ENCODE data around the gene OPCML. TPM values are rescaled to one million over a fixed set of nuclear protein-coding genes. Genes with fewer than 3 reads are reported as not detected.

OPCML gene
- total RNA-seq, 3 donors from 2014 or later, result not detected

DNA sequence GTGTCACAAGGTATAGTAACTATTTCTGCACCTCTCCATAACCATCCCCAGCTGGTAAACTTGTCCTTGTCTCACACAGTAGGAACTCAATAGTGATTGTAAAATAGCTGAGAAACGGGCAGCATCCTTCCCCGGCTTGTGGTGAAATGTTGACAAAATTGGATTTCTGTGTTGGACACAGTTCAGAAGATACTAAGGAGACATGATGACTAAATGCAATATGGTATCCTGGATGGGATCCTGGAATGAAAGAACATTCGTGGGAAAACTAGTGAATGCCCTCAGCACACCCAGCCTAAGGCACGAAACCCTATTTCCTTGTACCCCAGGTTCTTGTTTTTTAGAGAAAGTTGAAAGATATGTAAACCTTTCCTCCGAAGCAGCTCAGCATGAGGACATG is 18.8 kb upstream of the OPCML start:
- no peaks in the 10 kb centered on the region for H3K4me1 Mint-ChIP-seq (ENCODE audit: low read depth)

DNA sequence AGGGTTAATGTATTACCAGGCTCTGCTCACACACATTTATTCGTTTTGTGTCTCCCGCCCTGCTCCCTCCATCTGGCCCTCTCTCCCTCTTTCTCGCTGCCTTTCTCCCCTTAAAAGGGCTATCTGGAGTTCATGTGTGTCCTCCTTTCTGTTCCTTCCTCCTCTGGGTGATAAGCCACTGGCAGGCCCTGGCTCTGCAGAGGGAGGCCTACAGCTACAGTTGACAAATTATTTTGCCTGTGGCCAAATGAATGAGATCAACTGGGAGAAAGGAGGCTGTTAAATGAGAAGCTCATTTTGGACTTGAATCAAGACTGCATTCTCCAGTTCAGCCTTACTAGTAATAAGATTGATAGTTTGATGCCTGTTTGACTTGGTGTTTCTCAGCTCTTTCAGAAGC is 17.5 kb upstream of the OPCML start:
- Mint-ChIP-seq H3K9me3 (no peaks in the 10 kb centered on the region), H3K4me1 (ENCODE audit: low read depth) (no peaks in the 10 kb centered on the region), H3K36me3 (ENCODE audit: insufficient read depth) (no peaks in the 10 kb centered on the region), H3K27me3 (ENCODE audit: low read depth) (no peaks in the 10 kb centered on the region), H3K4me3 (no peak overlapping the region)
- no peak for ATAC-seq
- no peak for DNase-seq

More for the DNA sequence above, 18.8 kb upstream of the OPCML start:
- Mint-ChIP-seq H3K36me3 (ENCODE audit: insufficient read depth) (no peaks in the 10 kb centered on the region), H3K27me3 (ENCODE audit: low read depth) (no peaks in the 10 kb centered on the region), H3K4me3 (no peak overlapping the region), H3K9me3 (no peaks in the 10 kb centered on the region)
- DNase-seq (no peak), ATAC-seq (no peak)

GRCh38 chr11:133548641-133549040 is 16.3 kb upstream of the OPCML start:
- ATAC-seq (no peak), DNase-seq (no peak)
- no peaks in the 10 kb centered on the region for H3K4me1 Mint-ChIP-seq (ENCODE audit: low read depth)
- H3K27me3 Mint-ChIP-seq (ENCODE audit: low read depth), result no peaks in the 10 kb centered on the region
- H3K4me3 Mint-ChIP-seq, result no peak overlapping the region
- no peaks in the 10 kb centered on the region for H3K9me3 Mint-ChIP-seq
- H3K36me3 Mint-ChIP-seq (ENCODE audit: insufficient read depth), result no peaks in the 10 kb centered on the region

DNA sequence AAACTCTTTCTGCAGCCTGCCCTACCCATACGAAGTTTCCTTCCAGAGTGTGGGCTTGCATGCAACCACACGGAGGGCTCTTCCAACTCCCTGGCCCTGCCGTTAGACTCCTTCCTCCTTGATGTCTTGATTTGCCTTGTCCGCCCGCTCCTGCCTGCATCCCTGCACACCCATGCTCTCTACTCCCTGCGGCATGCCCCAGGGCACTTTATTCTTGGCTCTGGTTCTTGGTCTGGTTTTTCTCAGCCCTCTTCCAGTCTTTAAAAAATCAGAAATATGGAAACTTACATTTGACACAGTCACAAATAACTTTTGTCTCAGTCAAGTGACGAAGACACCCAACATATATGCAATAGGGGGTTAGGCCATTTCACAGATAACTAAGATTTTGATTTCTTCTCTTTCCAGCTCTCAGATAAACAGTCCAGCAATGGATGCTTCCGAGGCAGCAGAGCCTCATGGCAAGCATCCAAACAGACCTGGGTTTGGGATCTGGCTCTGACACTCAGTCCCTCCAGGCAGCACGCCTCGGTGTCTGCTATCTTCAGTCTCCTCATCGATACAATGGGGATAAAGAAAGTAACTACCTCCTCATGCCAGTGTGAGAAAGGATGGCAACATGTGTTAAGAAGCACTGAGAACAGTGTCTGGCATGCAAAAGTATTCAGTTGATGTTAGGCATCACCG is 15.7 kb upstream of the OPCML start:
- ATAC-seq, result no peak
- H3K36me3 Mint-ChIP-seq (ENCODE audit: insufficient read depth), result no peaks in the 10 kb centered on the region
- H3K27me3 Mint-ChIP-seq (ENCODE audit: low read depth), result no peaks in the 10 kb centered on the region
- no peaks in the 10 kb centered on the region for H3K4me1 Mint-ChIP-seq (ENCODE audit: low read depth)
- no peak for DNase-seq
- H3K9me3 Mint-ChIP-seq, result no peaks in the 10 kb centered on the region
- H3K4me3 Mint-ChIP-seq, result no peak overlapping the region

- no peak for ATAC-seq
- Mint-ChIP-seq H3K4me3 (no peak overlapping the region), H3K4me1 (ENCODE audit: low read depth) (no peaks in the 10 kb centered on the region), H3K9me3 (no peaks in the 10 kb centered on the region), H3K36me3 (ENCODE audit: insufficient read depth) (no peaks in the 10 kb centered on the region), H3K27me3 (ENCODE audit: low read depth) (no peaks in the 10 kb centered on the region)
- no peak for DNase-seq
Measured at GRCh38 chr11:133545199-133545803, 13.0 kb upstream of the OPCML start.

DNA sequence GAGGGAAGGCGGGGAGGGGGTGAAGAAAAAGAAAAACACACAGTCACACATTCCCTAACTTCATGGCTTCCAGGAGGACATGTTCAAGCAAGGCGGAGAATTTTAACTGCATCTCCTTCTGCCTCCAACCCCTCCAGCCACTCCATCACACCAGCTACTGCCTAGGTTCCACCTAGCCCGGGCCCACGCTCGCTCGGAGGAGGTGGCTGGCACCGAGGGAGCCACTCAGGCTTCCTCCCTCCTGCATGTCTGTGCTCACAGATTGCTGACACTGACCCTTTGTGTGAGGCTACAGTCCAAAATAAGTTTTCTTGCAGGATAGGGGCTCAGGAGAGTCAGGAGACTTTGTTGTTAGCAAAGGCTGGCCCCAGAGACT is 9.4 kb upstream of the OPCML start:
- H3K36me3 Mint-ChIP-seq (ENCODE audit: insufficient read depth), result no peaks in the 10 kb centered on the region
- ATAC-seq (no peak), DNase-seq (no peak)
- no peaks in the 10 kb centered on the region for H3K27me3 Mint-ChIP-seq (ENCODE audit: low read depth)
- H3K4me3 Mint-ChIP-seq, result no peak overlapping the region
- H3K4me1 Mint-ChIP-seq (ENCODE audit: low read depth), result no peaks in the 10 kb centered on the region
- H3K9me3 Mint-ChIP-seq, result peaks cover 4% of the 10 kb centered on the region

DNA sequence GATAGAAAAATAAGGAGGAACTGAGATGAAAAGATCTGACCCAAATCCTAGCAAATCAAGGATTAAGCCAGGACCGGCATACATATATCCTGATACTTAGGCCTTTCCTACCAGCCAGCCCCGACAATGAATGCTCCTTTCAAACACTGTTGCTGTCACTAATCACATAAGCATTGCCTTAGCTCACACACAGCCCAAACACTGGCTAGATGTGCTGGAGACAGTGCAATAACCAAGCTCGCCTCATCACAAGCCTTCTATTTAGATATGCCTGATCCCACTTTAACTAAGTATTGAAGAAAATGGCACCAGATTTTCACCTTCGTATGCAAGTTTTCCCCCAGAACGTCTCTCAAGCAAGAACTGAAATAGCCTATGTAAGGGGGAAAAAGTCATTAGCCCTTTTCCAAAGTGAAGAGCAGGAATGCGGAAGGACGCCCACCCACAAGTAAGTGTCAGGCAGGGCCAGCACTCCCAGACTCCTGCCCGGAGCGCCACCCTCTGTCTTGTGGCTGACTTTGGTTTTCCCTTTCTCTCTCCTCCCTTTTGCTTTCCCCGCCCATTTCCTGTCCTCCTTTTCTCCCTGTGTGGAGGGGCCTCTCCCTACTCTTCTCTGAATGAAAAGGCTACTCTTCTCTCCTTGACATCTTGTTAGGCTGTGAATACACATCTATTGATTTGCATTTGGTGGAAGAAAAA is 8.9 kb upstream of the OPCML start:
- Mint-ChIP-seq H3K4me3 (no peak overlapping the region), H3K4me1 (ENCODE audit: low read depth) (no peaks in the 10 kb centered on the region), H3K36me3 (ENCODE audit: insufficient read depth) (no peaks in the 10 kb centered on the region), H3K9me3 (peaks cover 4% of the 10 kb centered on the region), H3K27me3 (ENCODE audit: low read depth) (no peaks in the 10 kb centered on the region)
- ATAC-seq (no peak), DNase-seq (no peak)

DNA sequence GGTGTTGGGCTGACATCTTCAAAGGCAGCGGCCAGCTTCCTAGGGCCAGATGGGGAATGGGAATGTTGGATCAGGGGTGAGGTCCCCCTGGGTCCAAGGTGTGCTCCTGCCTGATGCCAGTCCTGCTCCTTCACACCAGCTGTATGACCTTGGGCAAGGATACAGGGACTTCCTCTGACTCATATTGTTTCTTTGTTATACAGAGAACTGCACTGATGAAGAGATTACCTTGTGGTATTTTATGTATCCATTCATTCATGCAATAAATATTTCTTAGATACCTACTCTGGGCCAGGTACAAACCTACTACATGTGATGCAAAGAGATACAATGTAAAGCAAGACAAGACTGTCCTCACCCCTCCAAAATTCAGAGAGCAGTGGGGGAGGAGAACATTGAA is 3.9 kb upstream of the OPCML start:
- DNase-seq (no peak), ATAC-seq (no peak)
- Mint-ChIP-seq H3K9me3 (peaks cover 4% of the 10 kb centered on the region), H3K36me3 (ENCODE audit: insufficient read depth) (no peaks in the 10 kb centered on the region), H3K4me1 (ENCODE audit: low read depth) (no peaks in the 10 kb centered on the region), H3K4me3 (no peak overlapping the region), H3K27me3 (ENCODE audit: low read depth) (peaks cover 15% of the 10 kb centered on the region)

DNA sequence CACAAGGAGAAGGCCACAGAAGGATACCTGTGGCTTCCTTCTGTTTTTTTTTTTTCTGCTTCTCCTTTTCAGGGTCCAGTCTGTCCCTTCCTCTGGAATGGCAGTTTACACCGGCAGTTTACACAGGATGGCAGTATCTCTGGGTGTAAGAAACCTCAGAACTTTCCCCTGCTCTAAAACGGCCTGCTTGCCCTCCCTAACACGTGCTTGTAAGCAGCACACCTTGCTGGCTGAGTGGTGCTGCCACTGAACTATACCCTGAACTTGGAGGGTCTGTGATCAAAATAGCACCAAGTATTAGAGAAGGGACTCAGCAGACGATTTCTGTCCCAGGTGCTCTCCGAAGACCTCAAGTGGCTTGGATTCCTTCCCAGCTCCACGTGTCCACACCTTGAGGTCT is 904 bp upstream of the OPCML start:
- Mint-ChIP-seq H3K27me3 (ENCODE audit: low read depth) (peaks cover 38% of the 10 kb centered on the region), H3K36me3 (ENCODE audit: insufficient read depth) (no peaks in the 10 kb centered on the region), H3K9me3 (no peaks in the 10 kb centered on the region), H3K4me1 (ENCODE audit: low read depth) (no peaks in the 10 kb centered on the region), H3K4me3 (no peak overlapping the region)
- ATAC-seq, result no peak
- no peak for DNase-seq

DNA sequence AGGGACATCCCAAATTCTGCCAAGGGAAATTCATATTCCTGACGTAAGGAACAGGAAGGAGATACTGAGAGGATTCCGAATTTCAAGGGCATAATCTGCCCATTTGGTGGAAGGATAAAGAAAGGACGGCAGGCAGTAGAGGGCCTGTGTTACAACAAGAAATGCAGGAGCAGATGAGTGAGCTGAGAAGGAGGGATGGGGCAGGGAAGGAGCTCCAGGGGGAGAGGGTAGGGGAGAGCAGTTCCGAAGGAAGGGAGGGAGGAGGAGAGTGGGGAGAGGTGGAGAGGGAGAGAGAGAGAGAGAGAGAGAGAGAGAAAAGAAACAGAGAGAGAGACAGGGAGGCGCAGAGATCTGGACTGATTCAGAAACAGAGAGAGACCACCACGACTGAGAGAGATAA is 843 bp downstream of the OPCML start:
- H3K27me3 Mint-ChIP-seq (ENCODE audit: low read depth), result peaks cover 40% of the 10 kb centered on the region
- no peak overlapping the region for H3K4me3 Mint-ChIP-seq
- DNase-seq, result no peak
- no peaks in the 10 kb centered on the region for H3K4me1 Mint-ChIP-seq (ENCODE audit: low read depth)
- no peaks in the 10 kb centered on the region for H3K36me3 Mint-ChIP-seq (ENCODE audit: insufficient read depth)
- ATAC-seq, result no peak
- no peaks in the 10 kb centered on the region for H3K9me3 Mint-ChIP-seq

DNA sequence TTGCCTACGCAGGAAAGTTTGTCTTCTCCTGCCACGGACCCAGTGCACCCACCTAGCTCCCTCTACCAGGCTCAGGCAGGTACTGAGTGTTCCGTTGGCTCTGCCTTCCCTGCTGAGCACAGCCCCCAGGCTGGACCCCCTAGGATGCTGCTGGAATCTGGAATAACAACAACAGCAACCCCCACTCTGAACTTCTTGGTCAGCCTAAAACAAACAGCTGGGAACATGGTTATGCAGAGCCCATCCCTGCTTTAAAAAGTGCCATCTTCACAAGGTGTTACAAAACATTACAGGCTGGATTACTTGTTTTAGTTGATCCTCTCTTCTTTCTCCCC is 1.8 kb downstream of the OPCML start:
- Mint-ChIP-seq H3K27me3 (ENCODE audit: low read depth) (peaks cover 39% of the 10 kb centered on the region), H3K4me1 (ENCODE audit: low read depth) (no peaks in the 10 kb centered on the region), H3K9me3 (no peaks in the 10 kb centered on the region), H3K4me3 (no peak overlapping the region), H3K36me3 (ENCODE audit: insufficient read depth) (no peaks in the 10 kb centered on the region)
- DNase-seq (no peak), ATAC-seq (no peak)

DNA sequence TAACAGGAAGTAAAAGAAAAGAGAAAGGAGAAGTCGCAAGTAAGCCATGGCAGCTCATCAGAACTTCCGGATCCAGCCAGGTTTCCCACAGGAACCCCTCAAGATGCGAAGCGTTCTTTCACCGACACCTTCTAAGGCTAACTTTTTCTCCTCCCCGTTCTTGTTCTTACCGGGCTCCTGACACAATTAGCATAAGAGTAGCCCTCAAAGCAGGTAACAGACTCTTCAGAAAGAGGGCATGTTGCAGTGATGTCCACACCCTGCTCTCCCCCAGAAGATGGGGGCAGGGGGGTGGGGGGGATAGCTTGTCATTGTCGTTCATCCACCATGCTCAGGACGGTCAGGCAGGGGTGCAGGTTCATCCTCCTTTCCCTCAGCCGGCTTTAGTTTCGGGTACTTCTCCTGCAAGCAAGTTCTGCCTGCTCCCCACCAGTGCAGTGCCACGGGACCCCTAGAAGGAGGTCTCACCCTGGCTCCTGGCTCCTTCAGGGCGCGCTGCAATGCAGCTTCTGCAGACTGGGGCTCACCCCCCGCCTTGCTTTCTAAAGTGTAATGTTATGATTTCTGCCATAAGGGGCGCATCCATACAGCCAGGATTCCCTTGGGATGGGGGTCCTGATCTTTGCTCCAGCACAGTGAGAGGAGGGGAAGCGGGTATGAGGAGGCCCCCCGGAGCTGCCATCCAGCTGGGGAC is 2.3 kb downstream of the OPCML start:
- Mint-ChIP-seq H3K27me3 (ENCODE audit: low read depth) (peaks cover 38% of the 10 kb centered on the region), H3K4me3 (no peak overlapping the region), H3K9me3 (no peaks in the 10 kb centered on the region), H3K36me3 (ENCODE audit: insufficient read depth) (no peaks in the 10 kb centered on the region), H3K4me1 (ENCODE audit: low read depth) (no peaks in the 10 kb centered on the region)
- DNase-seq (no peak), ATAC-seq (no peak)

- peaks cover 31% of the 10 kb centered on the region for H3K27me3 Mint-ChIP-seq (ENCODE audit: low read depth)
- H3K4me1 Mint-ChIP-seq (ENCODE audit: low read depth), result no peaks in the 10 kb centered on the region
- H3K4me3 Mint-ChIP-seq, result no peak overlapping the region
- no peaks in the 10 kb centered on the region for H3K36me3 Mint-ChIP-seq (ENCODE audit: insufficient read depth)
- no peaks in the 10 kb centered on the region for H3K9me3 Mint-ChIP-seq
- DNase-seq (no peak), ATAC-seq (no peak)
Measured at GRCh38 chr11:133526790-133527189, 5.5 kb downstream of the OPCML start.

DNA sequence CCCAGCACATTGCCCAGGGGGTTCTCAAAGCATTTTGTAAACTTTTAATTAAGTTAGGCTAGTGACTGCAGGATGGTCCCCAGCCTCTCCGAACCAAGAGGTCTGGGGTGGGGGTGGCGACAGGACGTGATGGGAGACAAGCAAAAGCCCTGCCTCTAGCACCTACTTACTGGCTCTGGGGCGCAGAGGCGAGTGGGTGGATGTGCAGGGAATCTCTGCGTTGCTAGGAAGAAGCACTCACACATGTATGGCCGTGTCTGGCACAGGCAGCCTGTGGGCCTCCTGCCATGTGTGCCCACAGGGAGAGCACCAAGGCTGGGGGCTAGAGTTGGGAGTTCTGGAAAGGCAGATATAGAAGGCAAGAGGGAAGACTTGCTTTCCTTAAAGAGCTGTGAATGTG is 6.3 kb downstream of the OPCML start:
- Mint-ChIP-seq H3K27me3 (ENCODE audit: low read depth) (peaks cover 23% of the 10 kb centered on the region), H3K4me1 (ENCODE audit: low read depth) (no peaks in the 10 kb centered on the region), H3K4me3 (no peak overlapping the region), H3K9me3 (no peaks in the 10 kb centered on the region), H3K36me3 (ENCODE audit: insufficient read depth) (no peaks in the 10 kb centered on the region)
- ATAC-seq (no peak), DNase-seq (no peak)

- DNase-seq (no peak), ATAC-seq (no peak)
- H3K36me3 Mint-ChIP-seq (ENCODE audit: insufficient read depth), result no peaks in the 10 kb centered on the region
- no peaks in the 10 kb centered on the region for H3K4me1 Mint-ChIP-seq (ENCODE audit: low read depth)
- peaks cover 11% of the 10 kb centered on the region for H3K27me3 Mint-ChIP-seq (ENCODE audit: low read depth)
- no peak overlapping the region for H3K4me3 Mint-ChIP-seq
- H3K9me3 Mint-ChIP-seq, result no peaks in the 10 kb centered on the region
Measured at GRCh38 chr11:133524488-133524887, 7.8 kb downstream of the OPCML start.
